Measurements from ENCODE around the gene MTX1. TPM values are rescaled to one million over a fixed set of nuclear protein-coding genes. Genes with fewer than 3 reads are reported as not detected.
"Not testable (repeated sequence)": the region's sequence is repeated elsewhere in the genome, so short reads cannot be mapped to it uniquely, and the experiment has no call there.

Gene MTX1
- total RNA-seq, 1 experiment from 2014 or later = 49.5 TPM

GRCh38 chr1:155191904-155192303, 16.6 kb upstream of the MTX1 start:
- DNase-seq = no peak
- Histone ChIP-seq H3K4me3 (ENCODE audit: low read length) (no peak overlapping the region), H3K36me3 (ENCODE audit: insufficient read depth, low read length) (no peaks in the 10 kb centered on the region), H3K27ac (ENCODE audit: low read length) (no peak overlapping the region), H3K79me2 (ENCODE audit: low read length) (no peaks in the 10 kb centered on the region), H3K4me1 (ENCODE audit: low read length) (peaks cover 32% of the 10 kb centered on the region), H3K9ac (ENCODE audit: low read length) (no peak overlapping the region), H3K27me3 (ENCODE audit: low read length) (no peaks in the 10 kb centered on the region), H3K4me2 (ENCODE audit: low read depth, low read length, poor library complexity, severe bottlenecking) (no peak overlapping the region), H3K9me2 (replicated peaks; ENCODE audit: insufficient read depth, low read length) (no peaks in the 10 kb centered on the region), H4K20me1 (ENCODE audit: insufficient read depth, low read depth, low read length) (no peaks in the 10 kb centered on the region), H3K9me3 (ENCODE audit: low read length) (no peaks in the 10 kb centered on the region), H2AFZ (ENCODE audit: low read length) (no peak overlapping the region)

- Histone ChIP-seq H3K4me3 (ENCODE audit: low read length) (peak overlapping the region; percentile 59; the same call in 1 of the 2 replicates), H3K4me2 (ENCODE audit: low read depth, low read length, poor library complexity, severe bottlenecking) (peak overlapping the region; percentile 66), H3K4me1 (ENCODE audit: low read length) (peaks cover 32% of the 10 kb centered on the region), H3K36me3 (ENCODE audit: insufficient read depth, low read length) (no peaks in the 10 kb centered on the region), H2AFZ (ENCODE audit: low read length) (no peak overlapping the region), H3K79me2 (ENCODE audit: low read length) (no peaks in the 10 kb centered on the region), H3K27me3 (ENCODE audit: low read length) (no peaks in the 10 kb centered on the region), H3K9me3 (ENCODE audit: low read length) (no peaks in the 10 kb centered on the region), H3K9me2 (replicated peaks; ENCODE audit: insufficient read depth, low read length) (no peaks in the 10 kb centered on the region), H3K27ac (ENCODE audit: low read length) (no peak overlapping the region), H3K9ac (ENCODE audit: low read length) (peak overlapping the region; percentile 73), H4K20me1 (ENCODE audit: insufficient read depth, low read depth, low read length) (no peaks in the 10 kb centered on the region)
- no peak for DNase-seq
Observed at GRCh38 chr1:155192346-155193274, 15.9 kb upstream of the MTX1 start.

- Histone ChIP-seq H3K27me3 (ENCODE audit: low read length) (no peaks in the 10 kb centered on the region), H3K9me3 (ENCODE audit: low read length) (no peaks in the 10 kb centered on the region), H3K9ac (ENCODE audit: low read length) (peak overlapping the region; percentile 73), H3K79me2 (ENCODE audit: low read length) (no peaks in the 10 kb centered on the region), H3K36me3 (ENCODE audit: insufficient read depth, low read length) (no peaks in the 10 kb centered on the region), H2AFZ (ENCODE audit: low read length) (peak overlapping the region; percentile 83), H3K27ac (ENCODE audit: low read length) (peak overlapping the region; percentile 77), H4K20me1 (ENCODE audit: insufficient read depth, low read depth, low read length) (no peaks in the 10 kb centered on the region), H3K4me3 (ENCODE audit: low read length) (peak overlapping the region; percentile 59), H3K4me2 (ENCODE audit: low read depth, low read length, poor library complexity, severe bottlenecking) (peak overlapping the region; percentile 66), H3K4me1 (ENCODE audit: low read length) (peaks cover 32% of the 10 kb centered on the region), H3K9me2 (replicated peaks; ENCODE audit: insufficient read depth, low read length) (no peaks in the 10 kb centered on the region)
- DNase-seq = peak; percentile 90
Observed at GRCh38 chr1:155193275-155193990, 15.1 kb upstream of the MTX1 start.

- H3K79me2 ChIP-seq (ENCODE audit: low read length); H3K36me3 ChIP-seq (ENCODE audit: insufficient read depth, low read length); H3K9me2 ChIP-seq (replicated peaks; ENCODE audit: insufficient read depth, low read length); DNase-seq; H3K9me3 ChIP-seq (ENCODE audit: low read length); H3K27me3 ChIP-seq (ENCODE audit: low read length); H4K20me1 ChIP-seq (ENCODE audit: insufficient read depth, low read depth, low read length): not testable (repeated sequence)
- Histone ChIP-seq H3K9ac (ENCODE audit: low read length) (peak overlapping the region; percentile 73), H2AFZ (ENCODE audit: low read length) (peak overlapping the region; percentile 83), H3K4me2 (ENCODE audit: low read depth, low read length, poor library complexity, severe bottlenecking) (peak overlapping the region; percentile 66), H3K4me1 (ENCODE audit: low read length) (peaks cover 32% of the 10 kb centered on the region), H3K27ac (ENCODE audit: low read length) (peak overlapping the region; percentile 77), H3K4me3 (ENCODE audit: low read length) (peak overlapping the region; percentile 59)
Observed at GRCh38 chr1:155193991-155194240, 14.6 kb upstream of the MTX1 start.

- no peaks in the 10 kb centered on the region for H3K27me3 ChIP-seq (ENCODE audit: low read length)
- H3K27ac ChIP-seq (ENCODE audit: low read length) = no peak overlapping the region
- peak overlapping the region; percentile 66 for H3K4me2 ChIP-seq (ENCODE audit: low read depth, low read length, poor library complexity, severe bottlenecking)
- H4K20me1 ChIP-seq (ENCODE audit: insufficient read depth, low read depth, low read length) = no peaks in the 10 kb centered on the region
- H3K4me3 ChIP-seq (ENCODE audit: low read length) = peak overlapping the region; percentile 59
- H3K9ac ChIP-seq (ENCODE audit: low read length) = peak overlapping the region; percentile 64
- H3K36me3 ChIP-seq (ENCODE audit: insufficient read depth, low read length) = no peaks in the 10 kb centered on the region
- no peaks in the 10 kb centered on the region for H3K79me2 ChIP-seq (ENCODE audit: low read length)
- H3K4me1 ChIP-seq (ENCODE audit: low read length) = peaks cover 32% of the 10 kb centered on the region
- no peaks in the 10 kb centered on the region for H3K9me3 ChIP-seq (ENCODE audit: low read length)
- no peak overlapping the region for H2AFZ ChIP-seq (ENCODE audit: low read length)
- DNase-seq = no peak
- H3K9me2 ChIP-seq (replicated peaks; ENCODE audit: insufficient read depth, low read length) = no peaks in the 10 kb centered on the region
Observed at GRCh38 chr1:155195201-155196102, 13.0 kb upstream of the MTX1 start.

GRCh38 chr1:155196103-155196892, 12.2 kb upstream of the MTX1 start:
- H2AFZ ChIP-seq (ENCODE audit: low read length) = no peak overlapping the region
- no peaks in the 10 kb centered on the region for H4K20me1 ChIP-seq (ENCODE audit: insufficient read depth, low read depth, low read length)
- H3K4me1 ChIP-seq (ENCODE audit: low read length) = peaks cover 32% of the 10 kb centered on the region
- H3K27ac ChIP-seq (ENCODE audit: low read length) = no peak overlapping the region
- H3K4me3 ChIP-seq (ENCODE audit: low read length) = peak overlapping the region; percentile 59; the same call in 1 of the 2 replicates
- peak overlapping the region; percentile 20; the same call in 1 of the 2 replicates for H3K9ac ChIP-seq (ENCODE audit: low read length)
- H3K9me2 ChIP-seq (replicated peaks; ENCODE audit: insufficient read depth, low read length) = no peaks in the 10 kb centered on the region
- no peak for DNase-seq
- H3K4me2 ChIP-seq (ENCODE audit: low read depth, low read length, poor library complexity, severe bottlenecking) = peak overlapping the region; percentile 66
- no peaks in the 10 kb centered on the region for H3K27me3 ChIP-seq (ENCODE audit: low read length)
- no peaks in the 10 kb centered on the region for H3K79me2 ChIP-seq (ENCODE audit: low read length)
- no peaks in the 10 kb centered on the region for H3K36me3 ChIP-seq (ENCODE audit: insufficient read depth, low read length)
- no peaks in the 10 kb centered on the region for H3K9me3 ChIP-seq (ENCODE audit: low read length)

- Histone ChIP-seq H3K9me3 (ENCODE audit: low read length) (no peaks in the 10 kb centered on the region), H3K4me1 (ENCODE audit: low read length) (peaks cover 32% of the 10 kb centered on the region), H4K20me1 (ENCODE audit: insufficient read depth, low read depth, low read length) (no peaks in the 10 kb centered on the region), H3K4me3 (ENCODE audit: low read length) (no peak overlapping the region), H3K27me3 (ENCODE audit: low read length) (no peaks in the 10 kb centered on the region), H3K4me2 (ENCODE audit: low read depth, low read length, poor library complexity, severe bottlenecking) (no peak overlapping the region), H3K36me3 (ENCODE audit: insufficient read depth, low read length) (no peaks in the 10 kb centered on the region), H3K79me2 (ENCODE audit: low read length) (no peaks in the 10 kb centered on the region), H3K9me2 (replicated peaks; ENCODE audit: insufficient read depth, low read length) (no peaks in the 10 kb centered on the region), H2AFZ (ENCODE audit: low read length) (no peak overlapping the region), H3K27ac (ENCODE audit: low read length) (no peak overlapping the region), H3K9ac (ENCODE audit: low read length) (no peak overlapping the region)
- DNase-seq = no peak
Observed at GRCh38 chr1:155196893-155197638, 11.4 kb upstream of the MTX1 start.

Data from Karpas-422 (cell line).